GM18508 (cell line): ENCODE measurements around the gene GABRD.

Experiments
- ATAC-seq: cut with Tn5 transposase; IDR thresholded peaks from one replicate; pipeline ENCODE4 v1.9.1; 2021; ENCODE audit warnings: moderate number of reproducible peaks; ENCODE audit not compliant: insufficient read depth, unreplicated experiment

GABRD gene

GRCh38 chr1:2033165-2033564 is 14.0 kb downstream of the GABRD start:
- no peak for ATAC-seq

GRCh38 chr1:2036287-2036686 is 17.1 kb downstream of the GABRD start:
- no peak for ATAC-seq

GRCh38 chr1:2037314-2037979 is 18.3 kb downstream of the GABRD start:
- no peak for ATAC-seq

- ATAC-seq = no peak
Observed at GRCh38 chr1:2038229-2038628, 19.1 kb downstream of the GABRD start.

- ATAC-seq = no peak
Observed at GRCh38 chr1:2039251-2039650, 20.1 kb downstream of the GABRD start.

GRCh38 chr1:2041305-2041704 is 22.2 kb downstream of the GABRD start:
- ATAC-seq = no peak

- ATAC-seq = no peak
Observed at GRCh38 chr1:2041887-2042286, 22.7 kb downstream of the GABRD start.

GRCh38 chr1:2042830-2043773 is 24.0 kb downstream of the GABRD start:
- ATAC-seq = no peak

GRCh38 chr1:2043886-2044285 is 24.7 kb downstream of the GABRD start:
- no peak for ATAC-seq

GRCh38 chr1:2044510-2045319 is 25.6 kb downstream of the GABRD start:
- ATAC-seq = no peak

- no peak for ATAC-seq
Observed at GRCh38 chr1:2045468-2046173, 26.5 kb downstream of the GABRD start.

GRCh38 chr1:2046174-2046917 is 27.2 kb downstream of the GABRD start:
- no peak for ATAC-seq

GRCh38 chr1:2046953-2047748 is 28.0 kb downstream of the GABRD start:
- no peak for ATAC-seq

GRCh38 chr1:2047749-2048729 is 28.9 kb downstream of the GABRD start:
- no peak for ATAC-seq

GRCh38 chr1:2049225-2049717 is 30.1 kb downstream of the GABRD start:
- ATAC-seq = no peak

GRCh38 chr1:2049718-2050431 is 30.7 kb downstream of the GABRD start, which contains the start of gene PRKCZ:
TSS of gene PRKCZ (plus strand) at chr1:2050411. CDS start at chr1:2050631, 220 bp downstream.
- ATAC-seq = no peak

- ATAC-seq = no peak
Observed at GRCh38 chr1:2050461-2050792, 31.3 kb downstream of the GABRD start.
